Astrocyte of the cerebellum (primary cell): Measurements from ENCODE around the gene SNX3.
"Not testable (repeated sequence)": the region's sequence is repeated elsewhere in the genome, so short reads cannot be mapped to it uniquely, and the experiment has no call there.

Experiments used
- DNase-seq: peaks from one replicate; pipeline ENCODE4 v3.0.0-alpha.2; 2011; ENCODE audit warnings: low read depth
- H3K4me3 ChIP-seq: 2 replicates; pipeline ENCODE4 v1.5.1; 2011; ENCODE audit warnings: mild to moderate bottlenecking, low read depth, low read length, moderate library complexity
- in situ Hi-C: cut with HindIII; loops from 2 replicates; pipeline ENCODE4 v1.10.0; 2017; ENCODE audit warnings: low sequenced_read_pairs
- TF ChIP-seq, protein P1 (sequence below): IDR thresholded peaks from 2 replicates; pipeline ENCODE4 v1.5.1; 2012; ENCODE audit warnings: low read length, low read depth, moderate library complexity, mild to moderate bottlenecking; ENCODE audit errors: missing control alignments

Gene SNX3

DNA sequence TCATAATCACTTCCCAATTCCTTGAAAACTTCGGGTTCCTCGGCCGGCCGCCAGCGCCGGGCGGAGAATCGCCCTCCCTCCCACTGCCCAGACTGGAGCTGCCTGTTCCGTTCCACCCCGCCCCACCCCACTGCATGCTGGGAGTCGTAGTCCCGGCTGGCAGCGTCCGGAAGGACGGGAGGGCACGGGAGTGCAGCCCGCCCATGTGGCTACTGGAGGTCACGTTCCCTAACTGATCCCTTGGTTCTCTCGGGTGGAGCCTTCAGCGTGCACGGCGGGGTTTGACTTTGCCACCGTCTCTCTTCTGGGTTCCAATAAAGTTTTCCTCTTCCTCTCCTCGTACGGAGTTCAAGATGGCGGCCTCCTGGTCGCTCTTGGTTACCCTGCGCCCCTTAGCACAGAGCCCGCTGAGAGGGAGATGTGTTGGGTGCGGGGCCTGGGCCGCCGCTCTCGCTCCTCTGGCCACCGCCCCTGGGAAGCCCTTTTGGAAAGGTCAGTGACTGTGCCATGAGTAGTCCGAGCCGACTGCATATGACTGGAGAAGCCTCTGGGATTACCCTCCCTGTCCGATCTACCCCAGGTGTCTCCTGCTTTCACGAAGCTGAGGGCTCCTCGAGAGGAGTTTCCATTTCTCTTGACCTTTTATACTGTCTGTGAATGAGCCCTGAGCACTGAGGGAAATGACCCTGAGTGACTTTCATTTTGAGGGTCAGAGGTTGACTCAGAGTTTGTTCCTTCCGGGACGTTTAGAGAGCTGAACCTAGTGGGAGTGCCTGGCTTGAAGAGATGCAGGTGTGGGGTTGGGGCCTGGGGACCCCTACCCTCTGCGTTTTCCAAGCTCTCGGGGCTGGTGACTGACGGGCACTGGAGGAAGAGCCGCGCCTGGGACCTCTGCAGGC lies 34.1 kb upstream of the SNX3 start, which contains the start of gene AFG1L:
Gene AFG1L (plus strand): TSS at position 328 of the 899 bp plus-strand sequence. CDS start 26 bp downstream, at position 354.
- H3K4me3 ChIP-seq = peak within 1 kb of the TSS; percentile 86
- TF ChIP-seq, protein P1, sequence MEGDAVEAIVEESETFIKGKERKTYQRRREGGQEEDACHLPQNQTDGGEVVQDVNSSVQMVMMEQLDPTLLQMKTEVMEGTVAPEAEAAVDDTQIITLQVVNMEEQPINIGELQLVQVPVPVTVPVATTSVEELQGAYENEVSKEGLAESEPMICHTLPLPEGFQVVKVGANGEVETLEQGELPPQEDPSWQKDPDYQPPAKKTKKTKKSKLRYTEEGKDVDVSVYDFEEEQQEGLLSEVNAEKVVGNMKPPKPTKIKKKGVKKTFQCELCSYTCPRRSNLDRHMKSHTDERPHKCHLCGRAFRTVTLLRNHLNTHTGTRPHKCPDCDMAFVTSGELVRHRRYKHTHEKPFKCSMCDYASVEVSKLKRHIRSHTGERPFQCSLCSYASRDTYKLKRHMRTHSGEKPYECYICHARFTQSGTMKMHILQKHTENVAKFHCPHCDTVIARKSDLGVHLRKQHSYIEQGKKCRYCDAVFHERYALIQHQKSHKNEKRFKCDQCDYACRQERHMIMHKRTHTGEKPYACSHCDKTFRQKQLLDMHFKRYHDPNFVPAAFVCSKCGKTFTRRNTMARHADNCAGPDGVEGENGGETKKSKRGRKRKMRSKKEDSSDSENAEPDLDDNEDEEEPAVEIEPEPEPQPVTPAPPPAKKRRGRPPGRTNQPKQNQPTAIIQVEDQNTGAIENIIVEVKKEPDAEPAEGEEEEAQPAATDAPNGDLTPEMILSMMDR = no peak
- in situ Hi-C loops = no loop called here

DNA sequence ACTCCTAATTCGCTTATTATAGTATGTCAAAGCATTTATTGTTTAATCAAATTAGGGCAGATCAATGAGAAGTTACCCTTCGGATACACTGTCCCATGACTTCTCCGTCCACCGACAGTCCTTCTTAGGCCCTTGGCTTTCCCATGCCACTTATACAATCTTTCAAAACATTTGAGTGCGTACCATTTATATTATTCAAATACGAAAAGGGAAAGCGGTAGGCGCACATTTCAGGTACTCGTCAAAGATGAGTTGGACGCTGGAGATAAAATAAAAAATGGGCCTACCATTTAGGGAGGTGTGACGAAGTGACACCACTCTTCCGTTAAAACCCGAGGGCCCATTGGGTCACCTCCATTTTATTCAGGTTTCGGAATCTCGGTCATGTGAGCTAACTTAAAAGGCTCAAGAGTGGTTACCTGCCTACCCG lies 33.5 kb upstream of the SNX3 start:
- TF ChIP-seq, protein P1 = no peak
- peak overlapping the region; percentile 86 for H3K4me3 ChIP-seq
- DNase-seq = no peak
- in situ Hi-C loops = no loop called here

More for the DNA sequence above, 34.1 kb upstream of the SNX3 start, which contains the start of gene AFG1L:
- DNase-seq = peak; percentile 59

DNA sequence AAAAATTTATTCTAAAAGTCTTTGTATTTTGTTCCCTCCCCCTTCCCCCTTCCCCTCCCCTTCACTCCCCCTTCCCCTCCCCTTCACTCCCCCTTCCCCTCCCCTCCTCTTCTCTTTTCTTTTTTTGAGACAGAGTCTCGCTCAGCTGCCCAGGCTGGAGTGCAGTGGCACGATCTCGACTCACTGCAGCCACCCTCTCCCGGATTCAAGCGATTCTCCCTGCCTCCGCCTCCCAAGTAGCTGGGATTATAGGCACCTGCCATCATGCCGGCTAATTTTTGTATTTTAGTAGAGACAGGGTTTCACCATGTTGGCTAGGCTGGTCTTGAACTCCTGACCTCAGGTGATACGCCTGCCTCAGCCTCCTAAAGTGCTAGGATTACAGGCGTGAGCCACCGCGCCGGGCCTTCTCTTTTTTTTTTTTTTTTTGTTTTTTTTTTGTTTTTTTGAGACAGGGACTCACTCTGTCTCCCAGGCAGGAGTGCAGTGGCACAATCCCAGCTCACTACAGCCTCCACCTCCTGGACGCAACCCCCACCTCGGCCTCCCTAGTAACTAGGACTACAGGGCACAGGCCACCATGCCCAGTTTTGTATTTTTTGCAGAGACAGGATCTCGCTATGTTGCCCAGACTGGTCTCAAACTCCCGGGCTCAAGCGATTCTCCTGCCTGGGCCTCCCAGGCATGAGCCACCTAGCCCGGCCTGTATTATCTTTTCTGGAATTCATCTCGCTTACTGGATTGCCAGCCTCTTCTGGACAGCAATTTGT lies 32.9 kb upstream of the SNX3 start:
- TF ChIP-seq, protein P1 = no peak
- H3K4me3 ChIP-seq = peak overlapping the region; percentile 86
- no peak for DNase-seq
- in situ Hi-C loops = no loop called here

DNA sequence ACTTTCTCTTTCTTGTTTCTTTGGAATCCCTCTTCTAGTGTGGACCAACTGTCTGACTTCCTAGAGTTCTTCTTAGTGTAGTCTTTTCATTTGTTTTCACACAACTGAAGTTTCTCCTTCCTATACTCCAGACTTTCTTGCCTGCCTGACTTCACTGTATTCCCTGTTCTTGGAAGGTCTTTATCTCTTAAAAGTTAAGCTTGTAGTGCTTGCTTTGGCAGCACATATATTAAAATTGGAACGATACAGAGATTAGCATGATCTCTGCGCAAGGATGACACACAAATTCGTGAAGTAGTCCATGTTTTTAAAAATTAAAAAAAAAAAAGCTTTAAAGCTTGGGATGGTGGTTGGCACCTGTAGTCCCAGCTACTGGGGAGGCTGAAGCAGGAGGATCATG lies 31.7 kb upstream of the SNX3 start:
- H3K4me3 ChIP-seq, DNase-seq, in situ Hi-C loops: not testable (repeated sequence)

DNA sequence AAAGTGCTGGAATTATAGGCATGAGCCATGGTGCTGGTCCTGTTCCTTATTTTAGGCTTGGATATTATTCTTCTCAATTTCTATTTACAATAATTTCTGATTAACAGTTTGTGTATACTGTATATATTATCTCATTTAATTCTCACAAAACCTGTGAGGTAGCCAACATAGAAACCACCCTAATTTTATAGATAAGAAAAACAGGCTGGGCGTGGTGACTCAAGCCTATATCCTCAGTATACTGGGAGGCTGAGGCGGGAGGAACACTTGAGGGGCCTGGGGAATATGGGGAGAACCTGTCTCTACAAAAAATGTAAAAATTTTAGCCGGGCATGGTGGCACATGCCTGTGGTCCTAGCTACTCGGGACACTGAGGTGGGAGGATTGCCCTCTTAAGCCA lies 30.3 kb upstream of the SNX3 start:
- TF ChIP-seq, protein P1 = no peak
- no peak for DNase-seq
- in situ Hi-C loops = no loop called here
- no peak overlapping the region for H3K4me3 ChIP-seq

DNA sequence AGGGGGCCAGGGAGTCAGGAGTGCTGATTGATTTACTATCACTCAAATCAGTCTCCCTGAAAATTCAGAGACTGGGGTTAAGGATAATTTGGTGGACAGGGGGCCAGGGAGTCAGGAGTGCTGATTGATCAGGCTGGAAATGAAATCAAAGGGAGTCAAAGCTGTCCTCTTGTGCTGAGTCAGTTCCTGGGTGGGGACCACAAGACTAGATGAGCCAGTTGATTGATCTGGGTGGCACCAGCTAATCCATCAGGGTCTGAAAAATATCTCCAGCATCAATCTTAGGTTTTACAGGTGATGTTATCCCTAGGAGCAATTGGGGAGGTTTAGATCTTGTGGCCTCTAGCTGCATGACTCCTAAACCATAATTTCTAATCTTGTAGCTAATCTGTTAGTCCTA lies 27.9 kb upstream of the SNX3 start:
- TF ChIP-seq, protein P1 = no peak
- in situ Hi-C loops = no loop called here
- no peak for DNase-seq
- H3K4me3 ChIP-seq = no peak overlapping the region
